GM12872 (cell line): ENCODE measurements around the gene NSD2.

ENCODE experiments used
- TF ChIP-seq, protein P1 (sequence below): IDR thresholded peaks from 3 replicates; pipeline ENCODE4 v1.5.1; 2011; ENCODE audit warnings: low read depth, mild to moderate bottlenecking, low read length, moderate library complexity; ENCODE audit not compliant: insufficient read depth

NSD2 gene

DNA sequence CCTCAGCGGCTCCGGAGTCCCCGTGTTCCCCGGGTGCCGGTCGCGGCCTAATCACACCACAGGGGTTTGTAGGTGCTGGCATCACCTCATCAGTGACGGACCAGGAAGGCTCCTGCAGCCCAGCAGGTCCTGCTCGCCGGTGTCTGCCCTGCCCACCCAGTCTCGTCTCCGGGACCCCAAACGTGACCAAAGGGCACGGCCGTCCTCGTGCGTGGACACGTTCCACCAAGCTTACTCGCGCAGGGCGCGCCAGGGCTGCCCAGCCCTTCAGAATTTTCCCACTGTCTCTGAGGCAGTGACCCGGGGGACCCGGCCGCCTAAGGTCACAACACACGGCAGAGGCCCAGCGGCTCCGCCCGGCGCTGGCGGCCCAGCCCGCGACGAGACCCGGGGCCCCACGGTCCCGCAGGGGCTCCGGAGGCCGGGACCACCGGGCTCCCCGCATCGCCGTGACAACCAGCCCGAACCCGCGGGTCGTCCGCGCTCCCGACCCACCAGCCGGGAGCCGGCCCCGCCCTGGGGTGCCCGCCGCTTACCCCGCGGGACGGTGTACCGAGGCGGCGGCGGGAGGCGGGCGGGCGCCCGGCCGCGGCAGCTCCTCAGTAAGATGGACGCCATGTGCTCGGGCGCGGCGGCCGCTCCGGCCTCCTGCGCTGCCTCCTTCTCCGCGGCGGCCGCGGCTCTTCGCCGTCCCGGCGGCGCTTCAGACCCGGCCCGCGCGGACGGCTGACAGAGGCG is 15.7 kb upstream of the NSD2 start:
- TF ChIP-seq, protein P1, sequence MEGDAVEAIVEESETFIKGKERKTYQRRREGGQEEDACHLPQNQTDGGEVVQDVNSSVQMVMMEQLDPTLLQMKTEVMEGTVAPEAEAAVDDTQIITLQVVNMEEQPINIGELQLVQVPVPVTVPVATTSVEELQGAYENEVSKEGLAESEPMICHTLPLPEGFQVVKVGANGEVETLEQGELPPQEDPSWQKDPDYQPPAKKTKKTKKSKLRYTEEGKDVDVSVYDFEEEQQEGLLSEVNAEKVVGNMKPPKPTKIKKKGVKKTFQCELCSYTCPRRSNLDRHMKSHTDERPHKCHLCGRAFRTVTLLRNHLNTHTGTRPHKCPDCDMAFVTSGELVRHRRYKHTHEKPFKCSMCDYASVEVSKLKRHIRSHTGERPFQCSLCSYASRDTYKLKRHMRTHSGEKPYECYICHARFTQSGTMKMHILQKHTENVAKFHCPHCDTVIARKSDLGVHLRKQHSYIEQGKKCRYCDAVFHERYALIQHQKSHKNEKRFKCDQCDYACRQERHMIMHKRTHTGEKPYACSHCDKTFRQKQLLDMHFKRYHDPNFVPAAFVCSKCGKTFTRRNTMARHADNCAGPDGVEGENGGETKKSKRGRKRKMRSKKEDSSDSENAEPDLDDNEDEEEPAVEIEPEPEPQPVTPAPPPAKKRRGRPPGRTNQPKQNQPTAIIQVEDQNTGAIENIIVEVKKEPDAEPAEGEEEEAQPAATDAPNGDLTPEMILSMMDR, result no peak

DNA sequence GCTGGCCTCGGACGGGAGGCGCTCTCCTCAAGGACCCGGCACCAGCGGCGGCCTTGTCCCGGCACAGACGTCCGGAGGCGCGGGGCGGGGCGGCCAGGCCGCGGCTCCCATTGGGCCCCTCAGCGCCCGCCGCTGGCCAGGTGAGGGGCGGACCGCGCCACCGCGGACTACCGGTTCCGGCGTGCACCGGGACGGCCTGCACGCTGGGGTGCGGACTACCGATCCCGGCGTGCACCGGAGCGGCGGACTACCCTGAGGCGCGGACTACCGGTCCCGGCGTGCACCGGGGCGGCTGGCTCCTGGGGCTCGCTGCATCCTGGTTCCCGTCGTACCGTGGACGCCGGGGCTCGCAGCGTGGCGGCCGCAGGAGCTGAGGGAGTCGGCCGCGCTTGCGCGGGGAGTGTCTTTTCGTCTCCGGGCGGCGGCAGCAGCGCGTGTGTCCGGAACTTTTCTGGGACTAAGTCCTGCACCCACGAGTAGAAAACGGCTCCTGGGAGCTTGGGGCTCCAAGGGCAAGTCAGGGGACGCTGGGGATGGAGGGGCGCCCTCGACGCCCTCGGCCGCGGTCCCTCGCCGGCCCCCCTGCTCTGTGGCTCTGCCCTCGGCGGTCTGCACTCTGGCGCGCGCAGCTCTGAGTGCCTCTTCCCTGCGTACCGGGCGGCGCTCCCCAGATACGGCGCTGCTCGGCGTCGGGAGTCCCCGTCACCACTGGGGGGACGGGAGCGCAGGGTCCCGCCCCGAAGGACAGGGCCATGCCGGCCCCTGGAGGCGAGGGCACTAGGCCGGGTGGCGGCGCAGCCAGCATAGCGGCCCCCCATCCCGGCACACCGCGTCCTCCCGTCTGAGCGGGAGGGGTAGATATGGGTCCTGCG is 14.9 kb upstream of the NSD2 start, which contains the start of gene LETM1:
Gene LETM1 (minus strand): TSS at position 86 of the 872 bp plus-strand sequence. CDS start 206 bp downstream, outside the sequence.
- TF ChIP-seq, protein P1, result peak; percentile 25; the same call in 1 of the 3 replicates

DNA sequence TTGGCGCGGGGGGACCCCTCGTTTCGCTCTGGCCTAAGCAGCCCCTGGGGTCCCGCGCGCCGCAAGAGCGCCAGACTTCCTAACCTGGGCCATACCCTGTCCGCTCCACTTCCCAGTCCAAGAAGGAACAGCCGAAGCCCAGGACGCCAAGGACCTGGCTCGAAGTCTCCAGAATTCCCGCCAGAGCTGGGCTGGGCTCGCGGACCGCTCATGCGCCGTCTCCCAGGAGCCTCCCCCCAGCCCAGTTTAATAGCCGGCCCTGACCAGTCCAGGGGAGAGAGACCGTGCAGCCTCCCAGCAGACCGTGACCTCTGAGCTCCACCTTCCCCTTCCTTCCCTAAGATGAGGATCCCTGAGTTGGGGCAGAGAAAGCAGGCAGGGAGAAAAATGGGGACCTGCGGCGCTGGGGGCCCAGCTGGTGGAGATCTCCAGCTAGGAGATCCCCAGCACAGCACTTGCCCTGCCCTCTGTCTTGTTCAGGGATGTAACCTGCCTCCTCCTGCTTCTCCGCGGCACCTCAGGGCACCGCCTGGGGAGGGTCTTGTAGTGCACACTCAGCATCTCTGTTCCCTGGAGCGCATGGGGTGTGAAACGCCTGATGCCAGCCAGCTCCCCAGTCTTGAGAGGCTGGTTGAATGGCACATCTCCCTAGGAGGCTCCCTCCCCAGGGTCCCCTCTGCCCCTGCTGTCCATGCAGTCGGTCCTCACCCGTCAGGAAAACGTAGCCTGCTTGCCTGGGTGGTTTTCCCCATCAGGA is 14.1 kb upstream of the NSD2 start:
- TF ChIP-seq, protein P1, result no peak

DNA sequence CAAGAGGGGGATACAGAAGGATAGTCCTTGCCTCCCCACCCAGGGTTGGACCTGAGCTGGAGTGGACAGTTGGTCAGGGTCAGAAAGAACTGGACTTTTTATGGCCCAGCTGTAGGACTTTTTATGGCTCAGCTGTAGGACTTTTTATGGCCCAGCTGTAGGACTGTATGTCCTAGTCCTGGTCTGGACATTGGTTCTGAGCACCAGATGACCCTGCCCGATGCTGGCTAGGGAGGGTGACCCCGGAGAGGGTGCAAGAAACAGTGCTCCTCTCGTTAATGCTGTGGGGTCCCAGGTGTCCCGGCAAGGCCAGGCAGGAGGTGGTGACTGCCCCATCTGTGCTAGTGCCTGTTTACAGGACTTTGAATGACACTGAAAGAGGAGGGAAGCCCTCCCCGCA is 13.3 kb upstream of the NSD2 start:
- TF ChIP-seq, protein P1, result no peak

DNA sequence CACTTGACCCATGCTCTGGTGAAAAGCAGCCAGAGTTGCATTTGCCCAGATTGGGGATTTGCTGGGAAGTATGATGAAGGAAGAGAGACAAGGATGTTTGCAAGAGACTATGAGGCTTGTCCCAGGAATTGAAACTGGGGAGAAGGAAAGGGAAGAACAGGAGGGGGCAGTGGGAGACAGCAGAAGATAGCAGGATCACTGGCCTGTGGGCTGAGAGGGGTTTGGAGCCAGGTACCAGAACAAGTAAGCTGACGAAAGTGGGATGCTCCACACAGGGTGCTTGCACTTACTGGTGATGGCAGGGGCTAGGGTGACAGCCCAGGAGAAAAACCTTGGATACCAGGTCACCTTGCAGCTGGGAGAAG is 11.8 kb upstream of the NSD2 start:
- TF ChIP-seq, protein P1, result no peak

DNA sequence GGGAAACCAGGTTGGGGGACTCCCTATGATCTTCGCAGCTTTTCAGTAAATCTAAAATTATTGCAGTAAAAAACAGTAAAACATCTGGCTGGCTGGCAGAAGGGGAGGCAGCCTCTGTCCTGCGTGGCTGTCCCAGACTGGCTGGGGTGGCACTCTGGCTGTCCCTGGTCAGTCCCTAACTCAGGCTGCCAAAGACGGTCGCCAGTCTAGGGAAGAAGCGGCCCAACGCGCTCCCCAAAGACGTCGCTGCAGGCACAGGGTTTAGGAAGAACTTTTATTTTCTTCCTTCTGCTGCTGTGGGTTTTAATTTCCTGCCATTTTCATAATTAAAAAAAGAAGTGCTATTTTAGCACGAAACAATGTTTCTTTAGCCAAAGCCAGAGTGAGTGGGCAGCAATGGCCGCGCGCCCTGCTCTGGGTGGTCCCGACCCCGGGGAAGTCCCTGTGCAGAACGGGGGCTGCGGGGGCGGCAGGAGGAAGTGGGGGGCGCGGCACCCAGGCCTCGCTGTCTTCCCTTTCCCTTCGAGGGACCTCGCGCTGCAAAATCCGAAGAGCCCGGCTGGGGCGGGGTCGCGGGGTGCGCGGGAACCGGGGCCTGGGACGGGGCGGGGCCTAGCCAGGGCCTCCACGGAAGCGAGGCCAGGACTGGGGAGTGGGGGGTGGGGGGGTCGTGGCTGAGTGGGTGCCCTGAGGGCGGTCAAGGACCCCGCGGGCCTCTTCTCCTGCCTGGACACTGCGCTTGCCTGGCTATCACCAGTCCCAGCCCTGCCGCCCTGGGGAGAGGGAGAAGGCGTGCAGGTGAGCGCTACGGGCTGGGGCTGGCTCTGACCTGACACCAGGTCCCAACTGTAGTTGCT is 8.9 kb upstream of the NSD2 start:
- TF ChIP-seq, protein P1, result no peak
